HG03521 (cell line): ENCODE data around the gene PSMB5.
A peak's percentile ranks its signal among the peaks of the same experiment; 100 is the strongest.
"Not testable (repeated sequence)": the region's sequence is repeated elsewhere in the genome, so short reads cannot be mapped to it uniquely, and the experiment has no call there.

Experiments used
- ATAC-seq: cut with Tn5 transposase; IDR thresholded peaks from one replicate; pipeline ENCODE4 v1.9.1; 2021; ENCODE audit warnings: mild to moderate bottlenecking, moderate library complexity; ENCODE audit not compliant: unreplicated experiment

The PSMB5 gene

DNA sequence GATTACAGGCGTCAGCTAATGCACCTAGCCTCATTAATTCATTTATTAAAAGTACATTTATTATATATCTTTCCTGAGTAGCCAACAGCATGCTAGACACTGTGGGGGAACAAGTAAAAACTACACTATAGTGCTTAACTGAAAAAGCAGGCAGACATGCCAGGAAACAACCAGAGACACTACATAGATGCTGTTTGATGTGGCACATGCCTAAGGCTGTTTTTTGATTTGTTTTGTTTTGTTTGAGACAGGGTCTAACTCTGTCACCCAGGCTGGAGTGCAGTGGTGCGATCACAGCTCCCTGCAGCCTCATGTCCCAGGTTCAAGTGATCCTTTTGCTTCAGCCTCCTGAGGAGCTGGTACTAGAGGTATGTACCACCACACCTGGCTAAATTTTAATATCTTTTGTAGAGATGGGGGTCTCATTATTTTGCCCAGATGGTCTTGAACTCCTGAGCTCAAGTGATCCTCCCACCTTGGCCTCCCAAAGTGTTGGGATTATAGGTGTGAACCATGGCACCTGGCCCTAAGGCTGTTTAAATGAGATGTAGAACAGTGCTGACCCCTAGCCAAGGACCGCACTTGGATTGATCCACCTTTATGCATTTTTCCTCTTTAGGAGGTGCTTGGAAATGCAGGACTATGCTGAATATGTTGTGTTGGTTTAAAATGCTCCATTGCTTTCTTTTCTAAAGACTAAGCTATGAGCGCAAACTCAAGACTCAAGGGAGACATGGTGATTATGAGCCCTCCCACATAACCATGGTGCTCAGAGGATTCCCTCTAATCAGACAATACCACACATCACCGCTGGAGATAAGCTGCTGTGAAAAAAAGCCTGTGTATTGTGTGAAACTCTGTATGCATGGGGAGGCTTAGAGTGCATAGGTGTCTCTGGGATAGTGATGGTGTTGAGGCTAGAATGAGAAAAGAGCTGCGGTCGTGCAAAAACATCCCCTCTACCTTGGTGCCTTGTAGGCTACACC lies 14.3 kb downstream of the PSMB5 start:
- no peak for ATAC-seq

DNA sequence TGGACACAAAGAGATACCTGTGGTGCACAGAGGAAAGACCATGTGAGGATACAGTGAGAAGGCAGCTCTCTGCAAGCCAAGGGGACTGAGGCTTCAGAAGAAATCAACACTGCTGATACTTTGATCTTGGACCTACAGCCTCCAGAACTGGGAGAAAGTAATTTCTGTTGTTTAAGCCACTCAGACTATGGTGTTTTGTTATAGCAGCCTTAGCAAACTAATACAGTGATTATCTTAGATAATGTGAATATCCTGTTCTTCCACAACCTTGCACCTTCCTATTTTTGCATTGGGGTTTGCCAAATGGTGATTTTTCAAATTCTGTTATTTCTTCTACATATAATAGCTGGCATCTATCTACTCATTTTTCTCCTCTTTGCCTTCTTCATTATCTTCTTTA lies 16.6 kb downstream of the PSMB5 start:
- no peak for ATAC-seq

DNA sequence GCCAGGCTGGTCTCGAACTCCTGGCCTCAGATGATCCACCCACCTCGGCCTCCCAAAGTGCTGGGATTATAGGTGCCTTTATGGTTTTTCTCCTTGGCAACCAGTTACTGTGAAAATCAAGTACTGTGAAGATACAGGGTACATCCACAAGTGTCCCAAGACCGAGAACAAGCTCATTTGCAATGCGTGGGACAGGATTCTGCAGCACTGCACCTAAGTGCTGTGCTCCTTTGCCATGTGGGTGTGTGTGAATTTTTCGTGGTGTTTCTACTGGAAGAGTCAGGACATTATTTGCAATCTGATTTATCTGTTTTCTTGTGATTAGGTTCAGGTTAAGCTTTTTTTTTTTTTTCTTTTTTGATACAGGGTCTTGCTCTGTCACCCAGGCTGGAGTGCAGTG lies 17.6 kb downstream of the PSMB5 start:
- ATAC-seq: no peak

DNA sequence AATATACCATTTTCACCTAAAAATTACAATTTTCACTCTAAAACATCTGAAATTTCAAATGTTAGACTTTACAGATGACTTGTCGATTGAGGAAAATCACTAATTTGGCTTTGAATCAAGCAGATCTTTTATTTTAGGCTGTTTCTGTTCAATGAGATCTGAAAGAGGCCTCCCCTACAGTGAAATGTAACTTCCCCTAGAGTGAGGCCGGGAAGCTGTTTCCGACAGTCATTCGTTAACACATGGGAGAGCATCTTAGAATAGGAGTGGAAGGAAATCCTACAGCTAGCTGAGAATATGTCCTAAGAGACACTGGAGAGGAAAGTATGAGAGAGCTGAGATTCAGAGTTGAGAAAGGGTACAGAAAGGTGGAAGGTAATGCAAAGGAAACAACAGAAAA lies 19.1 kb downstream of the PSMB5 start:
- ATAC-seq: no peak

DNA sequence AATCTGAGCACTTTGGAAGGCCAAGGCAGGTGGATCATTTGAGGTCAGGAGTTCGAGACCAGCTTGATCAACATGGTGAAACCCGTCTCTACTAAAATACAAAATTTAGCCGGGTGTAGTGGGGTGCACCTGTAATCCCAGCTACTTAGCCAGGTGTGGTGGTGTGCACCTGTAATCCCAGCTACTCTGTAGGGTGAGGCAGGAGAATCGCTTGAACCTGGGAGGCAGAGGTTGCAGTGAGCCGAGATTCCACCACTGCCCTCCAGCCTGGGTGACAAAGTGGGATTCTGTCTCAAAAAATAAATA lies 21.0 kb downstream of the PSMB5 start:
- not testable (repeated sequence) for ATAC-seq

DNA sequence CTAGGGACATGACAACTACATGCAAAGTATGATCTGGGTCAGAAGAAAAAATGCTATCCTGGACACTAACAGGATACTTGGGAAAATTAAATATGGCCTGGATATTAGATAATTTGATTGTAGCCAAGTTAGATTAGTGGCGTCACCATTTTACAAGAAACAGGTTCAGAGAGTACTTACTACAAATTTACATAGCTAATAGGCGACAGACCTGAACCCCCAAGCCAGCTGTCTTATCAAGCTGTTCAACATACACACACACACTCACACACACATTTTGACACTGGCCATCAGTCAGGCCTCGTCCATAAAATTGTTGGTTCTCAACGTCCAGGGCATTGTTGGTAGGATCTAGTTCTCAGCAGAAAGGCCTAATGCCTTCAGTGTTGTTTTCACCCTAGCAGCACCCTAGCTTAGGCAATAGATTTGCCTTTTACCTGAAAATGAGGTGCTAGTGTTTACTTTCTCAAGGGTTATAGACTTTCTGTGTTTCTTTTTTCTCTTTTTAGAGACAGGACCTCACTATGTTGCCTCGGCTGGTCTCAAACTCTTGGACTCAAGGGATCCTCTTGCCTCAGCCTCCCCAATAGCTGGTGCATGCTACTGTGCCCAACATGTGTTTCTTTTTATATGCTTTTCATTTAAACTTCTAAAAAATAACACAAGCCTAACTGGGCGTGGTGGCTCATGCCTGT lies 21.5 kb downstream of the PSMB5 start:
- no peak for ATAC-seq

DNA sequence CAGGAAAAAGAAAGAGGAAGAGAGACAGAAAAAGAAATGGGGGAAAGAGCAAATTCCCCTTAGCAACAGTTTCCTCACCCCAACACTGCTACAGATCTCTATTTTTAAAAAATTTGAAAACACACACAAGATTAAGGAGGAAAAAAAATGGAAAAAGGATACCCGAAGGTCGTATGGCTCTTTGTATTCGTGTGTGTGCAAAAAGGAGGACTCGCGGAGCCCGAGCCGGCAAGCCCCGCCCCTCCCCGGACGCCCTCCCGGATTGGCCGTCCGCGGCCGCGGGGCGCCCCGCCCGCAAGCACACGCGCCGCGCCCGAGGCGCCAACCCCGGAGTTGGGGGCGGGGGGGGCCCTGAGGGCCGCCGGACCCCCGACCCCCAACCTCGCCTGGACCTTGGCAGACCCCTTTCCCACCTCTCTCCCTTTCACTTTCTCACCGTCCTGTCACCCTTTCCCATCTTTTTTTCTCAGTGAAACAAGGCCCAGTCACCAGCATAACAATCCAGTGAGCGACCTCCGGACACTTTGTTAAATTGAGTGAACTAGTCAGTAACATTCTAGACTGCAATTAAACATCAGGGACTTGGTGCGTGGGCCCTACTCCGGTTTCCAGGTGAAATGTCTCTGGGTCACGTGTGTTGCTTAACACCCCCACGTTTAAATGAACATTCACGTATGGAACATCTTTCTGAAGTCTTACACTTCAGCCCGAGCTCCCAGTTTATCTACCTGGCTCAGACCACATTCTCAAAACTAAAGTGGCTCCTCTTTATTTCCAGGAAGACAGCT lies 24.6 kb downstream of the PSMB5 start, which contains the start of gene C14orf93:
C14orf93 (minus strand) TSS at position 205 of the 788 bp plus-strand sequence. CDS start 11,120 bp downstream, outside the sequence.
- peak; percentile 44 for ATAC-seq

DNA sequence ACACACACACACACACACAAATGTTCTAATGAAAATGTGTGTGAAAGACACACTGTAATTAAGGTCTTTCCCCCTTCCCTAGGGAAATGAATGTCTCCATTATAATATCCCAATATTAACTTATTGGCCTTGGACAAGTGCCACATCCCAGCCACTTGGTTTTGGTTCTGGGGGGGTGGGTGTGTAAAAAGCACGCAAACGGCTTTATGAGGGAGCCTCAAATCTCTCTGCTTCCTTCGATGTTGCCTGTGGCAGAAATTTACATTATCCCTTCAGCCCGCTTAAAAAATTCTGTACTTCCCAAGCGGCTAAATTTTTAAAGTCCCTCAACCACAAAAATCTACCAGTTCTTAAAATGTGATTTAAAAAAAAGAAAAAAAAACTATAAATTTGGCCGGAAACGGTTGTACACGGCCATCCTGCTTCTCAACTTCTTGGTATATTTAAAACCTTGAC lies 25.2 kb downstream of the PSMB5 start:
- ATAC-seq: no peak

DNA sequence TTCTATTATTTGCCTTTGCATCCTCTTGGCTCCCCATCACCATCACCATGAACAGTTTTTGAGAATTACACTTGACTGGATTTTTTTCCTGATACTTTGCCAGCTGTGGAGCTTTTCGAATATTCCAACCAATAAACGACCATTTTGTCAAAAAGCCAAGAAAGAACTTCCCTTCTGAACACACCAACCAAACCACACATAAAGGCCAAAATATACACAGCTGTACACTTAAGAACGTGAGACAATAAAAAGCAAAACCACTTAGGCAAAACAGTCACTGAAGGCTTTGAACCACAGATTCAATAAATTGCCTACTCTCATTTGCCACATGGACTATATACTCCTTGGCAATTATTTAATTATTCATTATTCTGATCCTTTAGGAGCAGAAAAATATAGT lies 25.9 kb downstream of the PSMB5 start:
- ATAC-seq: no peak

DNA sequence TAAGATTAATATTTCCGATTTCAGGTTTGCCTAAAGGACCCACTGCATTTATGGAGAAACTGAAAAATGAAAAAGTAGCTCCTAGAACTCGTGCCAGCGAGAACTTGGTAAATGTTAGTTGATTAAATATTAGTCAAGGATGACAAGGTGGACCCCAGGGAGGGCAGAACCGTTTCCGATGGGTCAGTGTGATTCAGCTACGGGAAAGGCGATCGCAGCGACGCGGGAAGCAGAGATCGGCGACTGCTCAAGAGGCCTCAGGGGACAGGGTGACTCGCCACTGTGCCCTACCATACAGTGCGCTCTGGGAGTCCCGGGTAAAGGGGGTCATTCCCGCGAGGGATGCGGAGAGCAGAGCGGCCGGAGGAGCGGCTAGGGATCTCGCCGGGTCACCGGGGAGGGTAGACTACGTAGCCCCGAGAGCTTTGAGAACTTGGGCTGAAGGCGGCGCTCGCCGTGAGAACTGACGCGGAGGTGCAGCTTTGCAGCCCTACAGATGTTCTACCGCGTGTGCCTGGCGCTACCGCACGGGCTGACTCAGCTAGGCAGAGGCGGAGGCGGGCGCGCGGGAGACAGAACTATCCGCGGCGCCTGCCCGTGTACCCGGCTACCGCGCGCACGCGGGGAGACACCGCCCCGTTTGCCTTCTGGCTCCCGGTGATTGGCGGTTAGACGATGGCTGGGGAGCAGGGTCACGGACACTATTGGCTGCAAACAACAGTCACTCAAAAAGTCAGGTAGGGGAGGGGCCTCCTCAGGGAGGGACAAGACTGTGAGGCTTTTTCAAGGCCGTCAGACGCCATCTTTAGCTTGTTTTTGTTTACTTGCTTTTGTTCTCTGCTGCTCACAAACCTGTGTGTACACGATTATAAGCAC lies 27.9 kb downstream of the PSMB5 start:
- ATAC-seq: peak; percentile 93

DNA sequence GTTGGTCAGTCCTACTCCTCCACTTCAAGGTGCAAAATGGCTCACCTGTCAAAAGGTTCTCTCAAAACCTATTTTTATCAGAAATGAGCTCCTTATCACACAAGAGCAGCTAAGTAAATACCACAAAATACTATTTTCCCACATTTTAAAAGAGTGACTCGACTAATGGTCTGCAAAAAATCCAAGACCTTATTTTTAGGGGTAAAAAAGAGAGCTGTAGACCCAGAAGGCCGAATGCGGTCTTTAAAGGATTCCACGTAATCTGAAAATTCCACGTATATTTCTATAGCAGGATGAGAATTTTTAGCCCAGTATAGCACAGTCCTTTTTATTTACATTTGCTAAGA lies 28.5 kb downstream of the PSMB5 start:
- no peak for ATAC-seq

DNA sequence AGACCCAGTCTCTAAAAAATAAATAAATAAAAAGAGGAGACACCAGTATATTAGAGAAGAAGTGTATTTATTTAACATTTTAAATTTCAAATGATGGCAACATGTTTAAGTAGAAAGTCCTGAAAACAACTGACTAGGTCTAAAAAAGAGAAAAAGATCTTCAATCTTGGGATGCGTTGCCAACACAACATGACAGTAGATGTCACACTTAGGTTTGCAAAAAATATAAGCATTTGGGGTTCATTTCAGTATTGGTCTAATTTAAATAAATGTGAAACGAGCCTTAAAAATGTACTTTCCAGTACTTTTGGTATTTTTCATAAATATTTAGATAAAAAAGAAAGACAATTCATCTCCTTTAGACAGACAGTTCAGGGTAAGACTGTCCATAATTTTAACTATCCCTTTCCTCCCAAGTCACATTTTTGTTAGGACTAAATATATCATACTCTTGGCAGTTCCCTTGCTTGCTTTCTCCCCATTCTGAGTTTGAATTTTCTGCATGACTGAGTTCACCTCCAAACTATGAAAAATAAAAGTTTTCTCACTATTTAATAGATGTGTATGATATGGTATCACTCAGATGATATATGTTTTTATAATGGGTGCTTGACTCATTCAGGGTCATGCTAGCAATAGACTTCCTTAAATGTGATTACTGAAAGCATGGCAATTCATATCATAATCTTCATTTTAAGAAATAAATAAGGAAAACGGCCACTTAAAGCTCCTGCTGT lies 29.1 kb downstream of the PSMB5 start:
- no peak for ATAC-seq

DNA sequence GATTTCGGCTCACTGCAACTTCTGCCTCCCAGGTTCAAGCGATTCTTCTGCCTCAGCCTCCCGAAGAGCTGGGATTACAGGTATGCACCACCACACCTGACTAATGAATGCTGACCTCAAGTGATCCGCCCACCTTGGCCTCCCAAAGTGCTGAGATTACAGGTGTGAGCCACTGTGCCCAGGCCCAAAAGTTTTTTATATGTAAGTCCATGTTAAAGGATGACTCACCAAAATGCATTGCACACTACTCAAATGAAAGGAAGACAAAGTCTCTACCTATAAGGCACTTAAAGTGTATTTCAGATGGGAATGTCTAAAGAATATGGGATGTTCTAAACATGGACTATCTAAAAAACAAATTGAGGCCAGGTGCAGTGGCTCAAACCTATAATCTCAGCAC lies 30.4 kb downstream of the PSMB5 start:
- ATAC-seq: not testable (repeated sequence)

DNA sequence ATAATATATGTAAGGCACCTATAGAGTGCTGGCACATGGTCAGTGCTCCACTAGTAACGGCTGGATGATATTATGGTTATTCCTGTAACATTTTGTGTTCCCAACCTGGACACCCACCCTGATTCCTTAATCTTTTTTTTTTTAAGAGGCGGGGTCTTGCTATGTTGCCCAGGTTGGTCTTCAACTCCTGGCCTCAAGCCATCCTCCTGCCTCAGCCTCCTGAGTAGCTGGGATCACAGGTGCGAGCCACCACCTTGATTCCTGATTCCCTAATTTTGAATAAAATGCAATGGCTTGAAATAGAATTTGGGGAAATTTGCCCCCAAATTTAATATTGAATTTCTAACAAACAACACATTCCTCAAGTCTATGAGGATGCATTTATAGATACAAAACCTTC lies 32.1 kb downstream of the PSMB5 start:
- no peak for ATAC-seq

DNA sequence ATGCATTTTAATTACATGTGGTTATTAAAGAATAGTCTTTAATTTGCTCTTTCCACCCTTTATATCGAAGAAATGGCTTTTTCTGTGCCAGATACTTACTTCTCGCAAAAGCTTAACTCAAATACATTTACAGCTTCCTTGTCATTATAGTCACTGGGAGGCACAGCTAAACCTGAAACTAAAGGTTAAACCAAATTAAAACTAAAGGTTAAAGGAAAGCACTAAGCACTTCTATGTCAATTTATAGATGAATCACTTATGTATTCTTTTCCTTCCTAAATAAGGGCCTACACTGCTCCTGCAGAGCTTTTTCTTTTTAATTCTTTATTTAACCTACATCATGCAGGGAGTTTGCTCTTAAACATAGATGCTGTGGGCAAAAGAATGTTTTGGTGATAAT lies 33.8 kb downstream of the PSMB5 start:
- no peak for ATAC-seq

DNA sequence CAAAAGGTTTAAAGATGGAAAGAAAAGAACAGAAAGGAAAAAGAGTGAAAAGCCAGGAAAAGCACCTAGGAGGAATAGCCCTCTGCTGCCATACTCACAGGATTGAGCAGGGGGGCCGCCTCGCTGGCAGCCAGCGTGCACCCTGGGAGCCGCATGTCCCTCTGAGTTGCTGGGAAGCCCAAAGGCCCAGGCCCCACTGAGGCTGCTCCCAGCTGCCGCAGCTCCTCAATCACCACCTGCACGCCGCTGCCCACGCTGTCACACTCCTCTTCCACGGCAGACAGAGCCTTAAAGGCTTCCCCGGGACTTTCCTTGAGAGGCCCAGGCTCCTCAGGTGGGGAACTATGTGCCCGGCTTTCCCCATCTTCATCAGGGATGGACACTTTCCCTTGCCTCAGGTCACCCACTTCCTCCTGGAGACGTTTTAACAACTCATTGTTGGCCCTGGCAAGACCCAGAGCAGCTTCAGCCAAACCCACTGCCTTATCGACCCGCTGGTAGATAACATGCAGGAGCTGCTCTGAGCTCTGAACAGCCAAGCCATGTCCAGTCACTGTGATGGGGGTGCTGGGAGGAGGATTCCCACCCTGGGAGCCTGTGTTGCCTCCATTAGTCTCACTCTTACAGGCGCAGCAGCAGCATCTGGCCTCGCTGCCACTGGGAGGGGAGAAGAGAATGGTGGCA lies 36.2 kb downstream of the PSMB5 start:
- no peak for ATAC-seq

DNA sequence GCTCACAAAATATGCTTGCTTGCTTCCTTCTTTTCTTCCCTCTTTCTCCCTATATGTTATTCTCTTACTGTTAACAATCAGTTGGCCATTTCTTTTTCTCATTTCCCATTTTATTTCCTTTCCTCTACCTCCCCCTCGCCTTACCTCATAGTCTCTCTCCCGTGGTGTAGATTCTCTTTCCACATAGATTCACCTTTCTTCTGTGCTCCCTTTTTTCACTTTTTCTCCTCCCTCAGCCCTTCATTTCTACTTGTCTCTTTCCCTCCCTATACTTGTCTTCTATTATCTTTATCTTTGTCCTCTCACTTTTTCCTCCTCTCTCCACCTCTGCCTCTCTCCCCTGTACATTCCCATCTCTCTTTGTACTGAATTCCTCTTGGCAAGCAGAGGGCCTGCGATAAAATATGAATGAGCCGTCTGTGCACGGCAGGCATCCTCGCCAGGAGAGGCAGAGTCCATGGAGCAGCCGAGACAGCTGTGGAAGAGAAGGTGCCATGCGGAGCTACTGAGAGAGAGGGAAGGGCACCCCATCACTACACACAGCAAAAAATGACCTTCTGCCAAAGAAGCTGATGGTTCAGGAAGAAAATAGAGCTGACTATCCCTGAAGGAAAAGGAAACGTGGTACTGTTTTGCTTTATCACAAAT lies 36.9 kb downstream of the PSMB5 start:
- ATAC-seq: no peak

DNA sequence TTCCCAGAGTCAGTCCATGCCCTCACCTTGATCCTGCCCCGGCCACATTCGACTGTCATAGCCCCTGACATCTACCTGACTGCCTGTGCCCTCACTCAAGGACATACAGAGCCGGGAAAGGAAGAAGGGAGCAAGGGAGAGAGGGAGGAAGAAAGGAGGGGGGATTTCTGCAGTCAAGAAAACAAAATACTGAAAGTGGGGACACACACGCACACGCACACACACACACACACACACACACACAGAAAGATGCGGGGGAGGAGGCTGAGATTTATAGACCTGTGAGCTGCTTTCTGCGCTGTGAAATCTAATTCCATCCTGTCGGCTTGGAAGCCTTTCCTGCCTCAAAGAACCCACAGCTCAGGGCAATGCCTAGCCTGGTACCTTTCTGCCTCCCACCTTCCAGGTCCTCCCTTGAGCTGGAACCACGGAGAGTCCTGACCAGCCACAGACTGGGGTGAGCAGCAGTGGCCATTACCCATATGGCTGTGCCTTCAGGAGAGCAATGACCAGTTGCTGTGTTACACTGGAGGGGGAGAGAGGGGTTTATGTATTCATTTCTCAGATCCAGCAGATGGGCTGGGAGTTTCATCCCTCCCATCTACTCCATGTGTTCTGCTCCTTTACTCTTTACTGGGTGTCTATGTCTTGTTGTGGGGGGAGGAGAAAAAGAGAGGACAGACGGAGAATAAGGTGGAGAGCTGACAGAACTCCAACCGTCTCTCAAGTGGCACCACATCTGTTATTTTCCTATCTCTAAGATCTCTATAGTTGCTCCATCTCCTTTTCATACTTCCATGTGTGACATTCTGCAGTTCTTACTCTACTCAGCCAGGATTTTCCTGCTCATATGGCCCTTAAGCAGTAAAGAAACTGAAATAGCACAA lies 37.7 kb downstream of the PSMB5 start:
- no peak for ATAC-seq
